ENCODE data around the gene TXLNB. TPM values are rescaled to one million over a fixed set of nuclear protein-coding genes. Genes with fewer than 3 reads are reported as not detected.
A peak's percentile ranks its signal among the peaks of the same experiment; 100 is the strongest.
"Not testable (repeated sequence)": the region's sequence is repeated elsewhere in the genome, so short reads cannot be mapped to it uniquely, and the experiment has no call there.

Gene TXLNB
- total and polyA plus RNA-seq, 9 donors, result 2.3 to 7.9 (median 5.0) TPM

GRCh38 chr6:139219746-139220145 is 72.1 kb downstream of the TXLNB start:
- WGBS, 3 donors, result 93 to 98% (median 96%) methylated on average over 2 of the region's 2 CpGs

GRCh38 chr6:139219271-139219729 is 72.5 kb downstream of the TXLNB start:
- H3K4me3 ChIP-seq, result no peak overlapping the region
- WGBS, 3 donors, result 2 to 5% (median 2%) methylated on average over 7 of the region's 7 CpGs

More at GRCh38 chr6:139219746-139220145, 72.1 kb downstream of the TXLNB start:
- Histone ChIP-seq H3K9me3 (no peaks in the 10 kb centered on the region), H3K4me3 (no peak overlapping the region), H3K4me1 (ENCODE audit: insufficient read depth) (no peaks in the 10 kb centered on the region), H3K36me3 (no peaks in the 10 kb centered on the region), H3K27me3 (no peaks in the 10 kb centered on the region), H3K27ac (peak overlapping the region in 1 of 2 donors; percentile 68)
- TF ChIP-seq EP300 (IDR thresholded peaks at IDR 0.05) (no peak), POLR2A (IDR thresholded peaks at IDR 0.05) (no peak), CTCF (IDR thresholded peaks at IDR 0.05) (no peak)
- DNase-seq, result no peak
- intact Hi-C loops (cut with DNase I), result loop anchor here in 1 of 4 donors (10.0 kb wide), 1 partner anchor 145 kb away; no protein-coding TSS in a partner anchor

DNA sequence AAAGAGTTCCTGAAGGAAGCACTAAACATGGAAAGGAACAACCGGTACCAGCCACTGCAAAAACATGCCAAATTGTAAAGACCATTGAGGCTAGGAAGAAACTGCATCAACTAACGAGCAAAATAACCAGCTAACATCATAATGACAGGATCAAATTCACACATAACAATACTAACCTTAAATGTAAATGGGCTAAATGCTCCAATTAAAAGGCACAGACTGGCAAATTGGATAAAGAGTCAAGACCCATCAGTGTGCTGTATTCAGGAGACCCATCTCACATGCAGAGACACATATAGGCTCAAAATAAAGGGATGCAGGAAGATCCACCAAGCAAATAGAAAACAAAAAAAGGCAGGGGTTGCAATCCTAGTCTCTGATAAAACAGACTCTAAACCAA is 79.3 kb downstream of the TXLNB start:
- intact Hi-C loops (cut with DNase I); H3K4me1 ChIP-seq (ENCODE audit: insufficient read depth); H3K27me3 ChIP-seq; H3K4me3 ChIP-seq; H3K27ac ChIP-seq; H3K9me3 ChIP-seq; DNase-seq; H3K36me3 ChIP-seq: not testable (repeated sequence)
- WGBS, 3 donors, result 80 to 100% (median 100%) methylated on average over 1 to 2 of the region's 2 CpGs

More at GRCh38 chr6:139219271-139219729, 72.5 kb downstream of the TXLNB start:
- no peaks in the 10 kb centered on the region for H3K27me3 ChIP-seq
- intact Hi-C loops (cut with DNase I), result no loop called here
- peak; percentile 79 to 84 (median 83) for DNase-seq
- no peaks in the 10 kb centered on the region for H3K36me3 ChIP-seq
- no peaks in the 10 kb centered on the region for H3K9me3 ChIP-seq
- H3K27ac ChIP-seq, result peak overlapping the region in 1 of 2 donors; percentile 68
- no peaks in the 10 kb centered on the region for H3K4me1 ChIP-seq (ENCODE audit: insufficient read depth)
- TF ChIP-seq CTCF (IDR thresholded peaks at IDR 0.05) (peak; percentile 55 to 80 (median 77)), POLR2A (IDR thresholded peaks at IDR 0.05) (no peak), EP300 (IDR thresholded peaks at IDR 0.05) (no peak)

- H3K27me3 ChIP-seq; H3K36me3 ChIP-seq; DNase-seq; H3K4me3 ChIP-seq; H3K9me3 ChIP-seq; H3K4me1 ChIP-seq (ENCODE audit: insufficient read depth); intact Hi-C loops (cut with DNase I); H3K27ac ChIP-seq: not testable (repeated sequence)
- WGBS, 3 donors, result 96 to 97% (median 96%) methylated on average over 10 of the region's 10 CpGs
Measured at GRCh38 chr6:139210766-139211165, 81.0 kb downstream of the TXLNB start.

GRCh38 chr6:139205843-139206242 is 86.0 kb downstream of the TXLNB start:
- H3K27me3 ChIP-seq, result no peaks in the 10 kb centered on the region
- no peak overlapping the region for H3K4me3 ChIP-seq
- H3K27ac ChIP-seq, result no peak overlapping the region
- no peak for DNase-seq
- TF ChIP-seq POLR2A (IDR thresholded peaks at IDR 0.05), result no peak
- TF ChIP-seq CTCF (IDR thresholded peaks at IDR 0.05), result no peak
- no peak for TF ChIP-seq EP300 (IDR thresholded peaks at IDR 0.05)
- H3K9me3 ChIP-seq, result peaks cover 0 to 4% of the 10 kb centered on the region in 2 donors
- no peaks in the 10 kb centered on the region for H3K36me3 ChIP-seq
- H3K4me1 ChIP-seq (ENCODE audit: insufficient read depth), result no peaks in the 10 kb centered on the region
- WGBS, 3 donors, result 87 to 90% (median 89%) methylated on average over 3 of the region's 3 CpGs
- intact Hi-C loops (cut with DNase I), result no loop called here
